Activated CD8-positive, alpha-beta memory T cell treated with anti-CD3 and anti-CD28 coated beads, Interleukin-2, amount 10 ng/mL, durations not matched to agents 7 days and 5 days (primary cell): ENCODE results near the gene FCSK. TPM values are rescaled to one million over a fixed set of nuclear protein-coding genes. Genes with fewer than 3 reads are reported as not detected.

ENCODE experiments used
- ATAC-seq: fragments of 150-1000 bp; cut with Tn5 transposase; one replicate; pipeline ENCODE4 v1.10.0; 2021; ENCODE audit warnings: moderate library complexity
- CTCF ChIA-PET: fragments of 350-600 bp; sonication (Branson Sonifier 250); formaldehyde crosslinking; loops from one replicate; lab custom pipeline; 2021; ENCODE audit warnings: antibody characterized with exemption; lab: Charles Lee
- DNase-seq: peaks from one replicate; pipeline ENCODE4 v3.0.0-alpha.2; 2020
- H3K27ac Mint-ChIP-seq: one replicate; pipeline ENCODE4 v1.8.0; 2021; ENCODE audit warnings: mild to moderate bottlenecking, mixed read lengths
- H3K27me3 Mint-ChIP-seq: one replicate; pipeline ENCODE4 v1.8.0; 2021; ENCODE audit warnings: mixed read lengths
- H3K36me3 Mint-ChIP-seq: one replicate; pipeline ENCODE4 v1.8.0; 2021; ENCODE audit warnings: mild to moderate bottlenecking, mixed read lengths
- H3K4me1 Mint-ChIP-seq: one replicate; pipeline ENCODE4 v1.8.0; 2021; ENCODE audit warnings: mixed read lengths
- H3K4me3 Mint-ChIP-seq: one replicate; pipeline ENCODE4 v1.8.0; 2021; ENCODE audit warnings: mild to moderate bottlenecking, moderate library complexity, mixed read lengths
- H3K9me3 Mint-ChIP-seq: one replicate; pipeline ENCODE4 v1.8.0; 2022; ENCODE audit warnings: low read depth, mixed read lengths
- total RNA-seq, 2 experiments: library from RNA; stranded (reverse); gene quantifications; one replicate each; pipeline ENCODE4 v1.2.3, GENCODE V29; 2021

The FCSK gene
- total RNA-seq, 2 experiments from 2014 or later, result 17.8 to 20.9 TPM

- CTCF ChIA-PET, result no interaction called here
- peak; percentile 41 for ATAC-seq
- H3K4me1 Mint-ChIP-seq, result peaks cover 15% of the 10 kb centered on the region
- DNase-seq, result no peak
- peaks cover 8% of the 10 kb centered on the region for H3K36me3 Mint-ChIP-seq
- H3K9me3 Mint-ChIP-seq, result no peaks in the 10 kb centered on the region
- H3K27ac Mint-ChIP-seq, result no peak overlapping the region
- H3K4me3 Mint-ChIP-seq, result no peak overlapping the region
- no peaks in the 10 kb centered on the region for H3K27me3 Mint-ChIP-seq
Measured at GRCh38 chr16:70483426-70483825, 29.0 kb downstream of the FCSK start.

DNA sequence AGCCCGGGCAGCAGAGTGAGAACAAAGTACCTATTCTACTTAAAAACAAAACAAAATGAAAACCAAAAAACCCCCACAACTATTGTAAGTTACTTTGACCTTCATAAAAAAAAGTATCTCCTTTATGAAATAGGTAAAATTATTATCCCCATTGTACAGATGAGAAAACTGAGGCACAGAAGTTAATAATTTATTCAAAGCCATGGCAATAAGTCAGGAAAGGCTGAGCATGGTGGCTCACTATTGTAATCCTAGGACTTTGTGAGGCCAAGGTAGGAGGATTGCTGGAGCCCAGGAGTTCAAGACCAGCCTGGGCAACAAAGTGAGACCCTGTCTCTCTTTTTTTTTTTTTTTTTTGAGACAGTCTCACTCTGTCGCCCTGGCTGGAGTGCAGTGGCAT is 30.5 kb downstream of the FCSK start:
- no peak overlapping the region for H3K27ac Mint-ChIP-seq
- no peaks in the 10 kb centered on the region for H3K27me3 Mint-ChIP-seq
- H3K4me1 Mint-ChIP-seq, result peaks cover 8% of the 10 kb centered on the region
- no peaks in the 10 kb centered on the region for H3K9me3 Mint-ChIP-seq
- ATAC-seq (no peak), DNase-seq (no peak)
- H3K4me3 Mint-ChIP-seq, result no peak overlapping the region
- CTCF ChIA-PET, result no interaction called here
- peaks cover 10% of the 10 kb centered on the region for H3K36me3 Mint-ChIP-seq

DNA sequence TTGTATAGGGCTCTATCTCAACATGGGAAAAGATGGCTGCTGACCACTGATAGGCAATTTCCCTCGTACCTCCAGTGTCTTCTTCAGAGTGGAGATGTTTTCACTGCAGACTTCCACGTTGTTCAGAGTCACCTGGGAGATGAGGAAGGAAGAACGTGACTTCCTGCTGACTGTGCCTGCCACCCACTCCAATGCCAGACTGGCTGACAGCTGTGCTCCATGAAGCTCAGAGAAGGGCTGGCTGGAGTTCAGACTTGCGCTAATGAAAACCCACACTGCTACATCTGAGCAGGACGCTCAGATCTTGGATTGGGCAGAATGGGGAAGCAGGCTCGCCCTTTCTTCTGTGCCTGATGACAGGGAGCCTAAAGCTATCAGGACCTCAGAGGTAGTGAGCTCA is 35.9 kb downstream of the FCSK start:
- peaks cover 31% of the 10 kb centered on the region for H3K36me3 Mint-ChIP-seq
- ATAC-seq, result no peak
- CTCF ChIA-PET, result no interaction called here
- no peaks in the 10 kb centered on the region for H3K27me3 Mint-ChIP-seq
- no peak overlapping the region for H3K27ac Mint-ChIP-seq
- H3K4me3 Mint-ChIP-seq, result no peak overlapping the region
- no peak for DNase-seq
- peaks cover 16% of the 10 kb centered on the region for H3K4me1 Mint-ChIP-seq
- no peaks in the 10 kb centered on the region for H3K9me3 Mint-ChIP-seq

DNA sequence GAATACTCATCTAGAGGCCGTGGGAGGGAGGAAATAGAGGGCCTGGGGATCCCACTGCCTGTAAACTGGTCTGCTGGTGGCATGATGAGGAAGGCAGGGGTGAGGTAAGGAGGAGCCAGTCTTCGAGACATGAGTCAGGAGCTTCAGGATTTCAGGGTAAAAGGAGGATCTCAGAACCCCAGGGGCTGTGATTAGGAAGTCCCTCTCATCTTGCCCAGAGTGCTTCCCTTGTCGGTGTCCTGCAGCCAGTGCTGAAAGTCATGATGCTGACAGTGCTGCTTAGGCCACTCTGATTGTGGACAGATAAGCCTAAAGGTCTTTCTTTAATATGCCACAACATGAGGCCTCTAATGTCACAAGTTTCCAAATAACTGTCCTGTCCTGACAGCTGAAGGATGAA is 39.4 kb downstream of the FCSK start:
- Mint-ChIP-seq H3K27ac (no peak overlapping the region), H3K4me3 (no peak overlapping the region)
- DNase-seq, result no peak

DNA sequence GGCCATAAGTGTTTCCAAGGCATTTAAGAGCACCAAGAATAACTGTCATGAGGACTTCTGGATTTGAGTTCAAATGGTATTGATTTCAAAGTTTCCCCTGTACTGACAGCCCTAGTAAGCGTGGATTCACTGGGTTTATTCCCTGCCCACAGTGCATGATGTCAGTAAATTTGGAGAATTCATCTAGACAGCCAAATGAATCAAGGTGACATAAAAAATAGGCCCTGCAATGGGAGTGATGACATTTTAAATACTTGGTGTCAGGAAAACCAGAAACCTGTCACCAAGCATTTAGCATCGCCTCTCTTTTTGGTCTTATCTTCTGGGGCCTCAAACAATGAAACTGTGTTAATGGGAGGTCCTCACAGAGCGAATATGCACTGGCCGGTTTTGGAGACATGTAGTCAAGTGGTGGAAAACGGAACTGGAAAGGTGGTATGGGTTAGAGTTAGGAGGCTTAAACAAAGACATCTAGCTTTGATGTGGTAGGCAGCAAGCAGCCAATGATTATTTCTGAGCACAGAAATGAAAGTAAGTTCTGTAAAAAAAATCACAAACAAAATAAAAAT is 39.9 kb downstream of the FCSK start:
- no peaks in the 10 kb centered on the region for H3K9me3 Mint-ChIP-seq
- peaks cover 21% of the 10 kb centered on the region for H3K4me1 Mint-ChIP-seq
- H3K27ac Mint-ChIP-seq, result peak overlapping the region; percentile 77
- CTCF ChIA-PET, result interaction anchor here (0.9 to 1.8 kb wide), 3 partner anchors 15 to 160 kb away, joined by 3 to 6 read pairs (median 3); no protein-coding TSS in a partner anchor
- no peaks in the 10 kb centered on the region for H3K27me3 Mint-ChIP-seq
- peak; percentile 72 for ATAC-seq
- no peak overlapping the region for H3K4me3 Mint-ChIP-seq
- no peak for DNase-seq
- H3K36me3 Mint-ChIP-seq, result peaks cover 43% of the 10 kb centered on the region

More for the DNA sequence above, 39.4 kb downstream of the FCSK start:
- CTCF ChIA-PET, result interaction anchor here (0.9 to 1.8 kb wide), 2 partner anchors 15 to 112 kb away, joined by 3 to 6 read pairs; no protein-coding TSS in a partner anchor
- ATAC-seq, result no peak
- Mint-ChIP-seq H3K4me1 (peaks cover 21% of the 10 kb centered on the region), H3K9me3 (no peaks in the 10 kb centered on the region), H3K27me3 (no peaks in the 10 kb centered on the region), H3K36me3 (peaks cover 40% of the 10 kb centered on the region)

- peak overlapping the region; percentile 77 for H3K27ac Mint-ChIP-seq
- H3K4me1 Mint-ChIP-seq, result peaks cover 21% of the 10 kb centered on the region
- CTCF ChIA-PET, result interaction anchor here (0.9 to 1.8 kb wide), 3 partner anchors 14 to 159 kb away, joined by 3 to 6 read pairs (median 3); no protein-coding TSS in a partner anchor
- ATAC-seq, result peak; percentile 27
- peaks cover 41% of the 10 kb centered on the region for H3K36me3 Mint-ChIP-seq
- no peak overlapping the region for H3K4me3 Mint-ChIP-seq
- H3K27me3 Mint-ChIP-seq, result no peaks in the 10 kb centered on the region
- no peaks in the 10 kb centered on the region for H3K9me3 Mint-ChIP-seq
- DNase-seq, result no peak
Measured at GRCh38 chr16:70494777-70495176, 40.4 kb downstream of the FCSK start.

DNA sequence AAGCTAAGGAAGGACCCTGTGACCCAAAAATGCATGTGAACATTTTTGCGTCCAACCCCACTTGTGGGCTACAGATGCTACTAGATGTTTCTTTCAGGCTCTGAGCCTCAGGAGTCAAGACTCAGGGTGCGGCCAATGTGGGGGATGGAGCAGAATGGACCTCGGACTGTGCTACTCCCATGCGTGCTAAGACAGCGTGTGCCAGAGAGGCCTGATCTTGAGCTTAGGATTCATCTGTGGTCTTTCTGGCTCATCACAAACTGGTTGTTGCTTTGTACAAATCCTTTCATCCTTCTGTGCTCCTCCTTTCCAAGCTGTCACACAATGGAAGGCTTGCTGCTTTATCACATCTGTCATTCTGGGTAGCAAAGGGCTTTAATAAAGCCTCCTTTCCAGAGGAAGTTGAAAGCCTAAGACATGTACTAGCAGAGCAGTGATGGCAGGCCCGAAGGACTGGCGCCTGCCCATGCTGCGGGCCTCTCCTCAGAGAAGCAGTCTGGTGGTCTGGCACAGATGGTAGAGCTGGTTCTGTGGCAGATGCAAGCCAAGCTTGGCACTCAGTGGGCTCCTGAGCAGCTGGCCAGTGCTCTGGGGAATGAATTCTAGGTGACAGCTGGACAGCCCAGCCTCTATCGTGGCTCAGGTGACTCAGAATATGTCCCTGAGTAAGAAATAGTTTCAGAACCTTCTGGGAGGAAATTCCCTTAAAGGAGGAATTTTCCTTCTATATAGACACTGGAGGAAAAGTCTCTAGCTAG is 41.2 kb downstream of the FCSK start:
- Mint-ChIP-seq H3K9me3 (no peaks in the 10 kb centered on the region), H3K27me3 (no peaks in the 10 kb centered on the region), H3K27ac (no peak overlapping the region), H3K36me3 (peaks cover 39% of the 10 kb centered on the region), H3K4me1 (peaks cover 21% of the 10 kb centered on the region), H3K4me3 (no peak overlapping the region)
- CTCF ChIA-PET, result interaction anchor here (1.1 to 1.5 kb wide), 2 partner anchors 11 to 158 kb away, joined by 3 read pairs; no protein-coding TSS in a partner anchor
- DNase-seq, result no peak
- ATAC-seq, result no peak

GRCh38 chr16:70496513-70496912 is 42.1 kb downstream of the FCSK start:
- peaks cover 21% of the 10 kb centered on the region for H3K4me1 Mint-ChIP-seq

GRCh38 chr16:70508752-70509151 is 54.4 kb downstream of the FCSK start:
- Mint-ChIP-seq H3K27me3 (no peaks in the 10 kb centered on the region), H3K36me3 (peaks cover 26% of the 10 kb centered on the region), H3K27ac (peak overlapping the region; percentile 78), H3K4me1 (peaks cover 9% of the 10 kb centered on the region), H3K9me3 (no peaks in the 10 kb centered on the region), H3K4me3 (no peak overlapping the region)
- CTCF ChIA-PET, result interaction anchor here (0.6 to 2.0 kb wide), 24 partner anchors 9 to 262 kb away, joined by 3 to 27 read pairs (median 4); partner anchors contain the start of genes COG4 and SF3B3
- no peak for DNase-seq
- peak; percentile 85 for ATAC-seq

More at GRCh38 chr16:70496513-70496912, 42.1 kb downstream of the FCSK start:
- CTCF ChIA-PET, result interaction anchor here (0.9 to 1.5 kb wide), 2 partner anchors 10 to 13 kb away, joined by 3 to 4 read pairs; no protein-coding TSS in a partner anchor
- Mint-ChIP-seq H3K9me3 (no peaks in the 10 kb centered on the region), H3K4me3 (no peak overlapping the region), H3K27ac (no peak overlapping the region), H3K27me3 (no peaks in the 10 kb centered on the region), H3K36me3 (peaks cover 43% of the 10 kb centered on the region)
- DNase-seq, result no peak
- ATAC-seq, result no peak

- Mint-ChIP-seq H3K27ac (no peak overlapping the region), H3K4me1 (peaks cover 9% of the 10 kb centered on the region), H3K36me3 (peaks cover 28% of the 10 kb centered on the region), H3K9me3 (no peaks in the 10 kb centered on the region), H3K4me3 (no peak overlapping the region), H3K27me3 (no peaks in the 10 kb centered on the region)
- DNase-seq, result no peak
- ATAC-seq, result no peak
- CTCF ChIA-PET, result interaction anchor here (0.7 to 2.0 kb wide), 5 partner anchors 8 to 144 kb away, joined by 3 to 27 read pairs (median 9); no protein-coding TSS in a partner anchor
Measured at GRCh38 chr16:70510216-70510615, 55.8 kb downstream of the FCSK start.

DNA sequence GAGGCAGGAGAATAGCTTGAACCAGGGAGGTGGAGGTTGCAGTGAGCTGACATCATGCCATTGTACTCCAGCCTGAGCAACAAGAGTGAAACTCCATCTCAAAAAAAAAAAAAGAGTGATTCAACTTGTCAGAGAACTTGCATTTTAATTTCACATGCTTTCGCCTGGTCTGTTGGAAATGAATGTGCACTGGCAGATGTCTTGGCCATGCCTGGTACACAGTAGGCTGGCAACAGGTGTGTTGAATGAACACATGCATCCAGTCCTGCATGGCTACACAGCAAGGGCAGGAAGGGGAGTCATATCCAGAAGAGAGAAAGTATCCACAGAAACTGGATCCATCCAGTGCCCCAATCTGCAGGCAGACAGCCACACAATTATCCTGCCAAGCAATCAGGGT is 57.4 kb downstream of the FCSK start:
- Mint-ChIP-seq H3K9me3 (no peaks in the 10 kb centered on the region), H3K27ac (no peak overlapping the region), H3K4me3 (no peak overlapping the region), H3K27me3 (no peaks in the 10 kb centered on the region), H3K4me1 (peaks cover 9% of the 10 kb centered on the region), H3K36me3 (peaks cover 34% of the 10 kb centered on the region)
- DNase-seq, result no peak
- CTCF ChIA-PET, result no interaction called here
- no peak for ATAC-seq

- Mint-ChIP-seq H3K4me1 (peaks cover 9% of the 10 kb centered on the region), H3K27ac (no peak overlapping the region), H3K27me3 (no peaks in the 10 kb centered on the region), H3K4me3 (no peak overlapping the region), H3K36me3 (peaks cover 37% of the 10 kb centered on the region), H3K9me3 (no peaks in the 10 kb centered on the region)
- DNase-seq (no peak), ATAC-seq (no peak)
- CTCF ChIA-PET, result no interaction called here
Measured at GRCh38 chr16:70512456-70512855, 58.1 kb downstream of the FCSK start.

DNA sequence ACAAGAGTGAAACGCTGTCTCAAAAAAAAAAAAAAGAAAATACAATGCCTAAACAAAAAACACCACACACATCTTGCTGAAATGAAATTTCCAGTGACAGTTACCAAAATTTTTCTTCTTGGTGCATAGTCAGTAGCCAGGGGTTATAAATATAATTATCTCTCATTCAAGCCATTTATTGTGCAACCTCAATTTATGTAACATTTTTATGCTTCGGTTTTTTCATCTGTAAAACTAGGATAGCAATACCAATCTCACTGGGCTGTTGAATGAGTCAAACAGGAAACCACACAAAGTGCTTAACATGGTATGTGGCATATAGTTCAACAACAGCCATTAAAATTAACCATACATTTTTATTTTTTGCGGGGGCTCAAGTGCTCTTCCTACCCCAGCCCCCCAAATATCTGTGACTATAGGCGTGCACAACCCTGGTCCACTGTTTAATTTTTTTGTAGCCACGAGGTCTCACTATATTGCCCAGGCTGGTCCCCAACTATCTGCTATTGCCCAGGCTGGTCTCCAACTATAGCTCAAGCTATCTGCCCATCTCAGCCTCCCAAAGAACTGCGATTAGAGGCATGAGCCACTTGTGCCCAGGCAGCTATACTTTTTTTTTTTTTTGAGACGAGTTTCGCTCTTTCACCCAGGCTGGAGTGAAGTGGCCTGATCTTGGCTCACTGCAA is 66.4 kb downstream of the FCSK start:
- Mint-ChIP-seq H3K4me3 (peak overlapping the region; percentile 96), H3K27ac (peak overlapping the region; percentile 97), H3K4me1 (peaks cover 30% of the 10 kb centered on the region), H3K27me3 (no peaks in the 10 kb centered on the region), H3K9me3 (no peaks in the 10 kb centered on the region), H3K36me3 (peaks cover 39% of the 10 kb centered on the region)
- ATAC-seq, result peak; percentile 50
- CTCF ChIA-PET, result interaction anchor here (0.6 to 1.5 kb wide), 4 partner anchors 7 to 20 kb away, joined by 3 to 10 read pairs (median 4); no protein-coding TSS in a partner anchor
- DNase-seq, result peak; percentile 61
